DND-41 (cell line): ENCODE measurements around the gene CARD19.

Experiments used
- ATAC-seq: fragments of 200-7000 bp; cut with Tn5 transposase; 3 replicates; pipeline ENCODE4 v1.9.1; 2021; ENCODE audit warnings: low read depth; ENCODE audit not compliant: insufficient read depth
- DNase-seq: peaks from one replicate; pipeline ENCODE4 v3.0.0-alpha.2; 2020
- H2AFZ ChIP-seq: 2 replicates; pipeline ENCODE4 v1.6.0; 2012; ENCODE audit warnings: low read depth, low read length
- H3K27ac ChIP-seq: 2 replicates; pipeline ENCODE4 v1.5.1; 2012; ENCODE audit warnings: low read length, inconsistent platforms
- H3K27me3 ChIP-seq: fragments of 200-600 bp; sonication (generic); 2 replicates; pipeline ENCODE4 v1.6.0; 2012; ENCODE audit warnings: low read length, mild to moderate bottlenecking, inconsistent platforms; ENCODE audit not compliant: insufficient read depth, poor library complexity
- H3K36me3 ChIP-seq: 2 replicates; pipeline ENCODE4 v1.5.1; 2012; ENCODE audit warnings: low read length, inconsistent platforms; ENCODE audit not compliant: insufficient read depth
- H3K4me1 ChIP-seq: 2 replicates; pipeline ENCODE4 v1.5.1; 2012; ENCODE audit warnings: mild to moderate bottlenecking, low read length; ENCODE audit not compliant: insufficient read depth
- H3K4me2 ChIP-seq: 2 replicates; pipeline ENCODE4 v1.6.0; 2012; ENCODE audit warnings: mild to moderate bottlenecking, moderate library complexity, low read length, inconsistent platforms; ENCODE audit not compliant: insufficient read depth
- H3K4me3 ChIP-seq, 2 experiments: fragments of 200-600 bp in 1 of 2; shearing (Covaris generic) in 1 of 2; 2 replicates each; pipeline ENCODE4 v1.5.1; 2012 to 2016; ENCODE audit warnings: inconsistent platforms in 2 of 2, low read length in 2 of 2, mild to moderate bottlenecking in 2 of 2, low read depth in 1 of 2, moderate library complexity in 1 of 2
- H3K79me2 ChIP-seq: 2 replicates; pipeline ENCODE4 v1.6.0; 2012; ENCODE audit warnings: low read length, inconsistent platforms; ENCODE audit not compliant: insufficient read depth
- H3K9ac ChIP-seq: 2 replicates; pipeline ENCODE4 v1.6.0; 2012; ENCODE audit warnings: low read depth, mild to moderate bottlenecking, inconsistent platforms, low read length, moderate library complexity
- H3K9me3 ChIP-seq: 2 replicates; pipeline ENCODE4 v1.5.1; 2012; ENCODE audit warnings: low read length, moderate library complexity, mild to moderate bottlenecking, inconsistent platforms; ENCODE audit not compliant: insufficient read depth, severe bottlenecking
- H4K20me1 ChIP-seq: 2 replicates; pipeline ENCODE4 v1.6.0; 2012; ENCODE audit warnings: low read length; ENCODE audit not compliant: insufficient read depth
- CTCF ChIP-seq: IDR thresholded peaks from 2 replicates; pipeline ENCODE4 v1.5.1; 2012; ENCODE audit warnings: borderline replicate concordance, low read length, moderate library complexity, mild to moderate bottlenecking; ENCODE audit not compliant: poor library complexity, severe bottlenecking; ENCODE audit errors: extremely low read depth
- EZH2 ChIP-seq: IDR thresholded peaks from 3 replicates; pipeline ENCODE4 v1.6.1; 2012; ENCODE audit warnings: borderline replicate concordance, low read depth, mild to moderate bottlenecking, moderate library complexity, low read length, inconsistent platforms; ENCODE audit not compliant: severe bottlenecking

Gene CARD19

GRCh38 chr9:93129286-93129685 is 33.3 kb downstream of the CARD19 start:
- no peak overlapping the region for H3K27ac ChIP-seq
- no peaks in the 10 kb centered on the region for H3K27me3 ChIP-seq
- peaks cover 21% of the 10 kb centered on the region for H3K4me1 ChIP-seq
- no peak overlapping the region for H3K4me3 ChIP-seq
- H3K36me3 ChIP-seq, result peaks cover 3% of the 10 kb centered on the region; the same call in 1 of the 2 replicates
- peaks cover 22% of the 10 kb centered on the region for H4K20me1 ChIP-seq
- H3K4me2 ChIP-seq, result no peak overlapping the region
- H3K9me3 ChIP-seq, result no peaks in the 10 kb centered on the region
- H3K79me2 ChIP-seq, result peaks cover 10% of the 10 kb centered on the region; the same call in 1 of the 2 replicates
- ATAC-seq (no peak), DNase-seq (no peak)
- no peak overlapping the region for H3K9ac ChIP-seq
- TF ChIP-seq CTCF, result no peak
- TF ChIP-seq EZH2, result no peak
- H2AFZ ChIP-seq, result no peak overlapping the region

- H3K36me3 ChIP-seq, result no peaks in the 10 kb centered on the region
- DNase-seq, result no peak
- no peak overlapping the region for H3K4me2 ChIP-seq
- H3K4me1 ChIP-seq, result peaks cover 27% of the 10 kb centered on the region
- no peak for TF ChIP-seq EZH2
- no peak for TF ChIP-seq CTCF
- H3K27ac ChIP-seq, result no peak overlapping the region
- peaks cover 22% of the 10 kb centered on the region for H4K20me1 ChIP-seq
- H3K9ac ChIP-seq, result no peak overlapping the region
- no peaks in the 10 kb centered on the region for H3K9me3 ChIP-seq
- H2AFZ ChIP-seq, result no peak overlapping the region
- H3K27me3 ChIP-seq, result no peaks in the 10 kb centered on the region
- no peak overlapping the region for H3K4me3 ChIP-seq
- ATAC-seq, result no peak
- H3K79me2 ChIP-seq, result peaks cover 10% of the 10 kb centered on the region; the same call in 1 of the 2 replicates
Observed at GRCh38 chr9:93129691-93130500, 33.9 kb downstream of the CARD19 start.

DNA sequence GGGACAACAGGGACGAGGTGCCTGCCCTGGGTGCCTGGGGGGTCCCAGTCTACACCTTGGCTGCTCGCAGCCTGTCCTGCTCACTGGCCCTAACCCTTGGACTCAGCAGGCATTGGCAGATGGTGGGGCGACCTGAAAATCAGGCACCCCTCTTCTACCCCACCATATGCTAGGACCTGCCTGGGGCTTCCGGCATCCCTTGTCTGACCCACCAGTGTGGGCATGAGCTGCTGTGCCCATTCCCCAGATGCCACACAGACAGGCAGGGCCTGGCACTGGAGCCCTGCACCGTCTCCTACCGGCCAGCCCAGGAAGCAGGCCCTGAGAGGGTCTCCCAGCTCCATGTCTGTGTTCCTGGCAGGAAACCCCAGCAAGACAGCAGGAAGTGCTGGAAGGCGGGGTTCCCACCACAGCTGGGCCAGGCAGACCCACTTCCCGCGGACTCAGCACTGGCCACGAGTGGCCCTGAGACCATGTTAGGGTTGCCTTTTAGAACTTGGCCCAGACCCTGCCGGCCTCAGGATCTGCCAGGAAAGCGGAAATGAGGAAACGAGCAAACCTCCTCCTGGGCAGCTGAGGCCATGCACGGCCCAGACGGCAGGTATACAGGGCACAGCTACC is 35.0 kb downstream of the CARD19 start:
- H3K27ac ChIP-seq, result no peak overlapping the region
- peaks cover 30% of the 10 kb centered on the region for H3K4me1 ChIP-seq
- no peak overlapping the region for H2AFZ ChIP-seq
- peaks cover 22% of the 10 kb centered on the region for H4K20me1 ChIP-seq
- ATAC-seq (no peak), DNase-seq (no peak)
- no peak overlapping the region for H3K4me3 ChIP-seq
- H3K9ac ChIP-seq, result no peak overlapping the region
- peaks cover 10% of the 10 kb centered on the region; the same call in 1 of the 2 replicates for H3K79me2 ChIP-seq
- no peaks in the 10 kb centered on the region for H3K36me3 ChIP-seq
- H3K9me3 ChIP-seq, result no peaks in the 10 kb centered on the region
- no peak overlapping the region for H3K4me2 ChIP-seq
- no peaks in the 10 kb centered on the region for H3K27me3 ChIP-seq
- no peak for TF ChIP-seq EZH2
- no peak for TF ChIP-seq CTCF
